K562 (cell line): Measurements from ENCODE around the gene LRGUK. TPM values are rescaled to one million over a fixed set of nuclear protein-coding genes. Genes with fewer than 3 reads are reported as not detected.

Experiments
- ATAC-seq: fragments of 200-7000 bp; cut with Tn5 transposase; 3 replicates; pipeline ENCODE4 v1.9.1; 2020; ENCODE audit warnings: moderate library complexity
- BruUV-seq: library from RNA; stranded (reverse); fragments of 400-500 nt; replicated peaks from 2 replicates; lab custom pipeline; 2021; lab: Mats Ljungman, UMichigan
- CTCF ChIA-PET: fragments of 300-600 bp; formaldehyde crosslinking; extraction: SDS; loops from one replicate; lab custom pipeline; 2021; ENCODE audit warnings: low intra/inter-chr PET ratio; lab: Yijun Ruan, JAX
- POLR2A ChIA-PET: fragments of 300-600, 350-650 bp; sonication (Branson Sonifier 250); formaldehyde crosslinking; extraction: SDS; loops from one replicate; lab custom pipeline; 2021; ENCODE audit warnings: antibody characterized with exemption, inconsistent platforms; lab: Yijun Ruan, JAX
- DNase-seq, 4 experiments: peaks; one replicate each; pipeline versions ENCODE4 v3.0.0 to v3.0.0-alpha.2; 2011 to 2018; ENCODE audit warnings: low spot score in 3 of 4, mixed read lengths in 3 of 4; ENCODE audit errors: extremely low read depth in 1 of 4
- FAIRE-seq: peaks from 2 replicates; lab custom pipeline; 2011; peaks lifted over from hg19 to GRCh38; lab: Jason Lieb, UNC
- H2AFZ ChIP-seq: 2 replicates; pipeline ENCODE4 v1.6.0; 2011; ENCODE audit warnings: low read depth, low read length, control low read depth, inconsistent platforms
- H3K27ac ChIP-seq: fragments of 200-600 bp; 3 replicates; pipeline ENCODE4 v1.8.0; 2011; ENCODE audit warnings: low read depth, mild to moderate bottlenecking, control low read depth, inconsistent platforms, low read length, moderate library complexity, mixed read lengths; ENCODE audit errors: extremely low read depth
- H3K27me3 ChIP-seq, 2 experiments: fragments of 300-600 bp in 1 of 2; 2 replicates in 1 of 2; 3 replicates in 1 of 2; pipeline versions ENCODE4 v1.6.0 to v1.8.0; 2011; ENCODE audit warnings: inconsistent platforms in 2 of 2, low read length in 2 of 2, mild to moderate bottlenecking in 1 of 2, mixed read lengths in 1 of 2, moderate library complexity in 1 of 2; ENCODE audit not compliant: control insufficient read depth in 2 of 2, insufficient read depth in 2 of 2
- H3K36me3 ChIP-seq: fragments of 300-600 bp; 3 replicates; pipeline ENCODE4 v1.8.0; 2011; ENCODE audit warnings: mild to moderate bottlenecking, low read length, inconsistent platforms; ENCODE audit not compliant: control insufficient read depth, insufficient read depth
- H3K4me1 ChIP-seq, 2 experiments: fragments of 200-600 bp in 1 of 2; replicated peaks in 1 of 2; 2 replicates in 1 of 2; 3 replicates in 1 of 2; pipeline versions ENCODE4 v1.5.1 to v1.8.0; 2011; ENCODE audit warnings: inconsistent platforms in 2 of 2, low read length in 2 of 2, mild to moderate bottlenecking in 1 of 2, mixed read lengths in 1 of 2, moderate library complexity in 1 of 2; ENCODE audit not compliant: control insufficient read depth in 2 of 2, insufficient read depth in 2 of 2
- H3K4me2 ChIP-seq: 2 replicates; pipeline ENCODE4 v1.6.1; 2011; ENCODE audit warnings: low read length, control low read depth, inconsistent platforms, mixed read lengths; ENCODE audit not compliant: insufficient read depth
- H3K4me3 ChIP-seq: fragments of 200-600 bp; sonication (generic), shearing (Covaris generic); 2 replicates; pipeline ENCODE4 v1.5.1; 2016; ENCODE audit warnings: control low read depth, inconsistent platforms
- H3K79me2 ChIP-seq: fragments of 200-600 bp; 3 replicates; pipeline ENCODE4 v1.8.0; 2011; ENCODE audit warnings: low read length, inconsistent platforms; ENCODE audit not compliant: control insufficient read depth, insufficient read depth
- H3K9ac ChIP-seq, 2 experiments: 2 replicates each; pipeline versions ENCODE4 v1.6.0 to v1.6.1; 2011; ENCODE audit warnings: low read depth in 2 of 2, low read length in 2 of 2, control low read depth in 1 of 2, inconsistent platforms in 1 of 2, mild to moderate bottlenecking in 1 of 2, mixed read lengths in 1 of 2; ENCODE audit not compliant: insufficient read depth in 1 of 2
- H3K9me1 ChIP-seq: one replicate; pipeline ENCODE4 v1.6.0; 2011; ENCODE audit warnings: inconsistent platforms, mild to moderate bottlenecking, low read length, moderate library complexity; ENCODE audit not compliant: control insufficient read depth, insufficient read depth
- H3K9me3 ChIP-seq: replicated peaks from 2 replicates; pipeline ENCODE4 v1.5.1; 2011; ENCODE audit warnings: low read depth, low read length, inconsistent platforms; ENCODE audit not compliant: control insufficient read depth, insufficient read depth
- H4K20me1 ChIP-seq: replicated peaks from 2 replicates; pipeline ENCODE4 v1.6.1; 2011; ENCODE audit warnings: low read length, inconsistent platforms, mixed read lengths; ENCODE audit not compliant: control insufficient read depth, insufficient read depth
- CLOCK ChIP-seq: fragments of 250-450 bp; sonication (Bioruptor Pico); IDR thresholded peaks from 2 replicates; pipeline ENCODE4 v1.4.0; 2020; ENCODE audit warnings: mild to moderate bottlenecking, moderate library complexity, borderline replicate concordance
- CXXC5 ChIP-seq: fragments of 250-450 bp; sonication (Bioruptor Pico); IDR thresholded peaks from 2 replicates; pipeline ENCODE4 v1.8.0; 2022; ENCODE audit warnings: inconsistent platforms, mild to moderate bottlenecking, moderate library complexity
- DDX20 ChIP-seq: fragments of 450-650 bp; IDR thresholded peaks from 2 replicates; pipeline ENCODE4 v1.6.1; 2016; ENCODE audit warnings: missing genetic modification characterization, low read depth, mild to moderate bottlenecking, missing compliant biosample characterization, moderate library complexity
- HBP1 ChIP-seq: fragments of 450-650 bp; formaldehyde crosslinking; IDR thresholded peaks from 2 replicates; pipeline ENCODE4 v1.4.0; 2022; ENCODE audit warnings: missing genetic modification characterization
- KAT7 ChIP-seq: sonication (generic); formaldehyde crosslinking; IDR thresholded peaks from 2 replicates; pipeline ENCODE4 v1.8.0; 2022; ENCODE audit warnings: missing genetic modification reagents, mild to moderate bottlenecking, borderline replicate concordance
- MECOM ChIP-seq: fragments of 250-450 bp; sonication (Bioruptor Pico); IDR thresholded peaks from 2 replicates; pipeline ENCODE4 v1.8.0; 2022; ENCODE audit warnings: inconsistent platforms
- USF2 ChIP-seq: sonication (generic); formaldehyde crosslinking; IDR thresholded peaks from 2 replicates; pipeline ENCODE4 v1.5.0; 2020; ENCODE audit warnings: missing genetic modification reagents
- ZBTB12 ChIP-seq: fragments of 250-450 bp; sonication (Bioruptor Pico); IDR thresholded peaks from 2 replicates; pipeline ENCODE4 v1.4.0; 2020
- ZNF134 ChIP-seq: fragments of 250-450 bp; sonication (Bioruptor Pico); conservative IDR thresholded peaks from 2 replicates; pipeline ENCODE4 v1.4.0; 2020
- ZNF583 ChIP-seq: fragments of 250-450 bp; sonication (Bioruptor Pico); IDR thresholded peaks from 2 replicates; pipeline ENCODE4 v1.4.0; 2020
- ZNF592 ChIP-seq: fragments of 450-650 bp; IDR thresholded peaks from 2 replicates; pipeline ENCODE4 v1.6.1; 2017; ENCODE audit warnings: antibody characterized with exemption, mild to moderate bottlenecking
- WGBS: fragments of 100-300 bp; shearing (Covaris generic); methylation state at CpG from one replicate; pipeline ENCODE4 v1.1.6; 2016; ENCODE audit warnings: low coverage, mixed read lengths; ENCODE audit not compliant: insufficient coverage; ENCODE audit errors: missing lambda C conversion rate; 5-methylcytosine and 5-hydroxymethylcytosine counted together
- in situ Hi-C: fragments of 300-500 bp; cut with MboI; formaldehyde crosslinking; loops from 4 replicates; pipeline ENCODE4 v1.15.0; 2018; ENCODE audit warnings: inconsistent platforms, mixed read lengths
- intact Hi-C: fragments of 100-400 bp; cut with micrococcal nuclease; formaldehyde crosslinking; loops from 2 replicates; pipeline ENCODE4 v1.14.2; 2022
- polyA plus RNA-seq, 8 experiments: library from polyadenylated mRNA; depleted of rRNA in 4 of 8; stranded (reverse) in 5 of 8; unstranded in 3 of 8; fragments of >200 nt; fragmentation: Nextera tagmentation in 2 of 8; fragmentation: Illumina TruSeq in 1 of 8; extraction: Ambion mirVana in 2 of 8; extraction: Trizol in 1 of 8; gene quantifications; 2 replicates each; pipeline versions ENCODE4 v1.2.1 to v1.2.3, GENCODE V29; 2011 to 2014; ENCODE audit warnings: inconsistent platforms in 1 of 8, missing spikeins in 1 of 8
- total RNA-seq, 7 experiments: library from RNA; depleted of rRNA in 6 of 7; stranded (reverse); fragments of >200 nt in 6 of 7; fragmentation: Illumina TruSeq in 2 of 7; extraction: Trizol in 2 of 7; gene quantifications; 2 replicates each; pipeline versions ENCODE4 v1.2.1 to v1.2.3, GENCODE V29; 2011 to 2021; ENCODE audit warnings: low replicate concordance in 1 of 7

The LRGUK gene
- total and polyA plus RNA-seq, 9 of the 15 experiments (the other 6 are each of a cell fraction or from before 2014, with no cell fraction given) = 0.04 to 0.33 (median 0.18) TPM

GRCh38 chr7:134210227-134210626, 83.1 kb downstream of the LRGUK start:
- Histone ChIP-seq H4K20me1 (no peaks in the 10 kb centered on the region), H3K4me1 (peaks cover 25 to 48% of the 10 kb centered on the region in 2 experiments), H3K27ac (peak overlapping the region; percentile 60), H3K27me3 (no peaks in the 10 kb centered on the region), H2AFZ (peak overlapping the region; percentile 91), H3K4me3 (no peak overlapping the region; the same call in 1 of the 2 replicates), H3K9ac (peak overlapping the region; percentile 46 to 84), H3K9me3 (peaks cover 2% of the 10 kb centered on the region; the same call in 1 of the 2 replicates), H3K36me3 (no peaks in the 10 kb centered on the region), H3K9me1 (no peaks in the 10 kb centered on the region), H3K79me2 (no peaks in the 10 kb centered on the region), H3K4me2 (peak overlapping the region; percentile 62; the same call in 1 of the 2 replicates)
- WGBS = 53% methylated on average over 8 of the region's 8 CpGs
- in situ Hi-C loops = no loop called here
- BruUV-seq = no TSS peak
- no peak for DNase-seq
- ATAC-seq = no peak; the same call in 2 of the 3 replicates
- CTCF ChIA-PET = no interaction called here
- POLR2A ChIA-PET = interaction anchor here (0.6 to 4.1 kb wide), 5 partner anchors 9 to 1713 kb away, joined by 3 to 16 read pairs (median 3); no protein-coding TSS in a partner anchor
- no peak for FAIRE-seq
- intact Hi-C loops = no loop called here
- peak; percentile 41; the same call in 1 of the 2 replicates for TF ChIP-seq DDX20 (tag)
- TF ChIP-seq ZNF583 (CRISPR knock-in tag) = 0 out of 2 replicates have a peak, but pooled peaks have one; percentile 34
- no peak for TF ChIP-seq CLOCK
- 0 out of 2 replicates have a peak, but pooled peaks have one; percentile 30 for TF ChIP-seq ZBTB12 (CRISPR knock-in tag)
- 0 out of 2 replicates have a peak, but pooled peaks have one; percentile 50 for TF ChIP-seq KAT7 (CRISPR knock-in tag)
- 0 out of 2 replicates have a peak, but pooled peaks have one; percentile 27 for TF ChIP-seq MECOM (CRISPR knock-in tag)
- TF ChIP-seq USF2 (CRISPR knock-in tag) = no peak
- TF ChIP-seq ZNF592 = peak; percentile 85
- peak; percentile 38; the same call in 1 of the 2 replicates for TF ChIP-seq ZNF134 (CRISPR knock-in tag)
- TF ChIP-seq HBP1 = no peak
- TF ChIP-seq CXXC5 (CRISPR knock-in tag) = peak; percentile 34; the same call in 1 of the 2 replicates
